ENCODE results near the gene TUBB1.

Gene TUBB1

GRCh38 chr20:59019217-59019616 lies at the start of gene TUBB1:
Gene TUBB1, plus strand, starts transcription at chr20:59019429. Its CDS starts 94 bp downstream, at chr20:59019523.
- Histone ChIP-seq H3K36me3 (ENCODE audit: control insufficient read depth in 1 of 2, insufficient read depth in 2 of 2, low read length in 2 of 2) (peaks cover 16 to 19% of the 10 kb centered on the region in 2 donors), H3K27me3 (ENCODE audit: low read depth, low read length) (no peaks in the 10 kb centered on the region), H3K9me3 (ENCODE audit: control insufficient read depth in 1 of 2, low read length in 2 of 2) (no peaks in the 10 kb centered on the region), H3K27ac (ENCODE audit: low read length) (no peak within 1 kb of the TSS), H3K4me1 (ENCODE audit: control insufficient read depth in 1 of 2, insufficient read depth in 2 of 2, low read length in 2 of 2) (no peaks in the 10 kb centered on the region), H3K4me3 (ENCODE audit: low read depth in 1 of 2, low read length in 2 of 2) (no peak within 1 kb of the TSS)

GRCh38 chr20:58969439-58969838 lies 49.8 kb upstream of the TUBB1 start:
- no peaks in the 10 kb centered on the region for H3K4me1 ChIP-seq (ENCODE audit: control insufficient read depth in 1 of 2, insufficient read depth in 2 of 2, low read length in 2 of 2)
- no peaks in the 10 kb centered on the region for H3K36me3 ChIP-seq (ENCODE audit: control insufficient read depth in 1 of 2, insufficient read depth in 2 of 2, low read length in 2 of 2)
- no peaks in the 10 kb centered on the region for H3K9me3 ChIP-seq (ENCODE audit: control insufficient read depth in 1 of 2, low read length in 2 of 2)
- no peaks in the 10 kb centered on the region for H3K27me3 ChIP-seq (ENCODE audit: low read depth, low read length)
- no peak overlapping the region for H3K27ac ChIP-seq (ENCODE audit: low read length)
- no peak overlapping the region for H3K4me3 ChIP-seq (ENCODE audit: low read depth in 1 of 2, low read length in 2 of 2)

GRCh38 chr20:58970146-58970545 lies 49.1 kb upstream of the TUBB1 start:
- no peak overlapping the region for H3K4me3 ChIP-seq (ENCODE audit: low read depth in 1 of 2, low read length in 2 of 2)
- H3K27me3 ChIP-seq (ENCODE audit: low read depth, low read length): no peaks in the 10 kb centered on the region
- no peaks in the 10 kb centered on the region for H3K9me3 ChIP-seq (ENCODE audit: control insufficient read depth in 1 of 2, low read length in 2 of 2)
- H3K36me3 ChIP-seq (ENCODE audit: control insufficient read depth in 1 of 2, insufficient read depth in 2 of 2, low read length in 2 of 2): no peaks in the 10 kb centered on the region
- no peak overlapping the region for H3K27ac ChIP-seq (ENCODE audit: low read length)
- H3K4me1 ChIP-seq (ENCODE audit: control insufficient read depth in 1 of 2, insufficient read depth in 2 of 2, low read length in 2 of 2): no peaks in the 10 kb centered on the region

- Histone ChIP-seq H3K4me3 (ENCODE audit: low read depth in 1 of 2, low read length in 2 of 2) (no peak overlapping the region), H3K36me3 (ENCODE audit: control insufficient read depth in 1 of 2, insufficient read depth in 2 of 2, low read length in 2 of 2) (no peaks in the 10 kb centered on the region), H3K27ac (ENCODE audit: low read length) (no peak overlapping the region), H3K9me3 (ENCODE audit: control insufficient read depth in 1 of 2, low read length in 2 of 2) (peaks cover 8 to 11% of the 10 kb centered on the region in 2 donors), H3K4me1 (ENCODE audit: control insufficient read depth in 1 of 2, insufficient read depth in 2 of 2, low read length in 2 of 2) (no peaks in the 10 kb centered on the region), H3K27me3 (ENCODE audit: low read depth, low read length) (no peaks in the 10 kb centered on the region)
Measured at GRCh38 chr20:58971429-58971828, 47.8 kb upstream of the TUBB1 start.

GRCh38 chr20:58973179-58973578 lies 46.0 kb upstream of the TUBB1 start:
- H3K4me3 ChIP-seq (ENCODE audit: low read depth in 1 of 2, low read length in 2 of 2): no peak overlapping the region
- H3K9me3 ChIP-seq (ENCODE audit: control insufficient read depth in 1 of 2, low read length in 2 of 2): peaks cover 8 to 14% of the 10 kb centered on the region in 2 donors
- H3K27me3 ChIP-seq (ENCODE audit: low read depth, low read length): no peaks in the 10 kb centered on the region
- H3K4me1 ChIP-seq (ENCODE audit: control insufficient read depth in 1 of 2, insufficient read depth in 2 of 2, low read length in 2 of 2): no peaks in the 10 kb centered on the region
- no peaks in the 10 kb centered on the region for H3K36me3 ChIP-seq (ENCODE audit: control insufficient read depth in 1 of 2, insufficient read depth in 2 of 2, low read length in 2 of 2)
- no peak overlapping the region for H3K27ac ChIP-seq (ENCODE audit: low read length)

GRCh38 chr20:58973866-58974265 lies 45.4 kb upstream of the TUBB1 start:
- Histone ChIP-seq H3K27me3 (ENCODE audit: low read depth, low read length) (no peaks in the 10 kb centered on the region), H3K4me1 (ENCODE audit: control insufficient read depth in 1 of 2, insufficient read depth in 2 of 2, low read length in 2 of 2) (no peaks in the 10 kb centered on the region), H3K9me3 (ENCODE audit: control insufficient read depth in 1 of 2, low read length in 2 of 2) (peaks cover 8 to 14% of the 10 kb centered on the region in 2 donors), H3K36me3 (ENCODE audit: control insufficient read depth in 1 of 2, insufficient read depth in 2 of 2, low read length in 2 of 2) (no peaks in the 10 kb centered on the region), H3K27ac (ENCODE audit: low read length) (no peak overlapping the region), H3K4me3 (ENCODE audit: low read depth in 1 of 2, low read length in 2 of 2) (no peak overlapping the region)

- Histone ChIP-seq H3K36me3 (ENCODE audit: control insufficient read depth in 1 of 2, insufficient read depth in 2 of 2, low read length in 2 of 2) (no peaks in the 10 kb centered on the region), H3K27ac (ENCODE audit: low read length) (no peak overlapping the region), H3K9me3 (ENCODE audit: control insufficient read depth in 1 of 2, low read length in 2 of 2) (peaks cover 8 to 14% of the 10 kb centered on the region in 2 donors), H3K4me3 (ENCODE audit: low read depth in 1 of 2, low read length in 2 of 2) (no peak overlapping the region), H3K4me1 (ENCODE audit: control insufficient read depth in 1 of 2, insufficient read depth in 2 of 2, low read length in 2 of 2) (no peaks in the 10 kb centered on the region), H3K27me3 (ENCODE audit: low read depth, low read length) (no peaks in the 10 kb centered on the region)
Measured at GRCh38 chr20:58975353-58975752, 43.9 kb upstream of the TUBB1 start.

- Histone ChIP-seq H3K36me3 (ENCODE audit: control insufficient read depth in 1 of 2, insufficient read depth in 2 of 2, low read length in 2 of 2) (no peaks in the 10 kb centered on the region), H3K9me3 (ENCODE audit: control insufficient read depth in 1 of 2, low read length in 2 of 2) (peaks cover 8 to 14% of the 10 kb centered on the region in 2 donors), H3K27ac (ENCODE audit: low read length) (no peak overlapping the region), H3K27me3 (ENCODE audit: low read depth, low read length) (no peaks in the 10 kb centered on the region), H3K4me3 (ENCODE audit: low read depth in 1 of 2, low read length in 2 of 2) (no peak overlapping the region), H3K4me1 (ENCODE audit: control insufficient read depth in 1 of 2, insufficient read depth in 2 of 2, low read length in 2 of 2) (no peaks in the 10 kb centered on the region)
Measured at GRCh38 chr20:58976061-58976730, 43.0 kb upstream of the TUBB1 start.

- H3K4me3 ChIP-seq (ENCODE audit: low read depth in 1 of 2, low read length in 2 of 2): no peak overlapping the region
- peaks cover 8 to 14% of the 10 kb centered on the region in 2 donors for H3K9me3 ChIP-seq (ENCODE audit: control insufficient read depth in 1 of 2, low read length in 2 of 2)
Measured at GRCh38 chr20:58978351-58979190, 40.7 kb upstream of the TUBB1 start.

GRCh38 chr20:58980711-58981627 lies 38.3 kb upstream of the TUBB1 start, which contains the start of gene NELFCD:
Gene NELFCD, plus strand, starts transcription at chr20:58981256. Its CDS starts 54 bp downstream, at chr20:58981310.
- Histone ChIP-seq H3K4me1 (ENCODE audit: control insufficient read depth in 1 of 2, insufficient read depth in 2 of 2, low read length in 2 of 2) (peaks cover 11 to 14% of the 10 kb centered on the region in 2 donors), H3K9me3 (ENCODE audit: control insufficient read depth in 1 of 2, low read length in 2 of 2) (peaks cover 2 to 7% of the 10 kb centered on the region in 2 donors), H3K36me3 (ENCODE audit: control insufficient read depth in 1 of 2, insufficient read depth in 2 of 2, low read length in 2 of 2) (no peaks in the 10 kb centered on the region), H3K27ac (ENCODE audit: low read length) (peak within 1 kb of the TSS; percentile 80), H3K27me3 (ENCODE audit: low read depth, low read length) (no peaks in the 10 kb centered on the region), H3K4me3 (ENCODE audit: low read depth in 1 of 2, low read length in 2 of 2) (peak within 1 kb of the TSS; percentile 84 to 96)

More at GRCh38 chr20:58978351-58979190, 40.7 kb upstream of the TUBB1 start:
- Histone ChIP-seq H3K27me3 (ENCODE audit: low read depth, low read length) (no peaks in the 10 kb centered on the region), H3K36me3 (ENCODE audit: control insufficient read depth in 1 of 2, insufficient read depth in 2 of 2, low read length in 2 of 2) (no peaks in the 10 kb centered on the region), H3K4me1 (ENCODE audit: control insufficient read depth in 1 of 2, insufficient read depth in 2 of 2, low read length in 2 of 2) (peaks cover 0 to 10% of the 10 kb centered on the region in 2 donors), H3K27ac (ENCODE audit: low read length) (no peak overlapping the region)
